ENCODE measurements around the gene TYROBP. TPM values are rescaled to one million over a fixed set of nuclear protein-coding genes. Genes with fewer than 3 reads are reported as not detected.

Gene TYROBP
- total RNA-seq, 1 donor from 2014 or later, result not detected

- H3K27me3 Mint-ChIP-seq (ENCODE audit: unreplicated experiment), result no peaks in the 10 kb centered on the region
Observed at GRCh38 chr19:35903550-35904179, 4.4 kb downstream of the TYROBP start.

GRCh38 chr19:35902870-35903475, 5.1 kb downstream of the TYROBP start:
- no peak for TF ChIP-seq CTCF (IDR thresholded peaks at IDR 0.05)
- Mint-ChIP-seq H3K4me1 (ENCODE audit: unreplicated experiment) (peaks cover 33% of the 10 kb centered on the region), H3K27me3 (ENCODE audit: unreplicated experiment) (no peaks in the 10 kb centered on the region), H3K27ac (ENCODE audit: unreplicated experiment) (no peak overlapping the region), H3K4me3 (ENCODE audit: unreplicated experiment) (peak overlapping the region; percentile 59), H3K36me3 (ENCODE audit: unreplicated experiment) (no peaks in the 10 kb centered on the region), H3K9me3 (ENCODE audit: unreplicated experiment) (no peaks in the 10 kb centered on the region)
- DNase-seq (ENCODE audit: extremely low spot score, unreplicated experiment), result no peak

More at GRCh38 chr19:35903550-35904179, 4.4 kb downstream of the TYROBP start:
- no peak overlapping the region for H3K27ac Mint-ChIP-seq (ENCODE audit: unreplicated experiment)
- TF ChIP-seq CTCF (IDR thresholded peaks at IDR 0.05), result no peak
- no peaks in the 10 kb centered on the region for H3K9me3 Mint-ChIP-seq (ENCODE audit: unreplicated experiment)
- H3K4me1 Mint-ChIP-seq (ENCODE audit: unreplicated experiment), result peaks cover 29% of the 10 kb centered on the region
- H3K36me3 Mint-ChIP-seq (ENCODE audit: unreplicated experiment), result no peaks in the 10 kb centered on the region
- no peak for DNase-seq (ENCODE audit: extremely low spot score, unreplicated experiment)
- peak overlapping the region; percentile 59 for H3K4me3 Mint-ChIP-seq (ENCODE audit: unreplicated experiment)

- Mint-ChIP-seq H3K27me3 (ENCODE audit: unreplicated experiment) (no peaks in the 10 kb centered on the region), H3K9me3 (ENCODE audit: unreplicated experiment) (no peaks in the 10 kb centered on the region), H3K4me1 (ENCODE audit: unreplicated experiment) (peaks cover 33% of the 10 kb centered on the region), H3K4me3 (ENCODE audit: unreplicated experiment) (peak within 1 kb of the TSS; percentile 59), H3K27ac (ENCODE audit: unreplicated experiment) (peak within 1 kb of the TSS; percentile 6), H3K36me3 (ENCODE audit: unreplicated experiment) (no peaks in the 10 kb centered on the region)
- no peak for DNase-seq (ENCODE audit: extremely low spot score, unreplicated experiment)
- TF ChIP-seq CTCF (IDR thresholded peaks at IDR 0.05), result no peak
Observed at GRCh38 chr19:35901854-35902661, 6.0 kb downstream of the TYROBP start, which contains the start of gene HCST. TSS of gene HCST (plus strand) at chr19:35902529. CDS start at chr19:35902594, 65 bp downstream.

DNA sequence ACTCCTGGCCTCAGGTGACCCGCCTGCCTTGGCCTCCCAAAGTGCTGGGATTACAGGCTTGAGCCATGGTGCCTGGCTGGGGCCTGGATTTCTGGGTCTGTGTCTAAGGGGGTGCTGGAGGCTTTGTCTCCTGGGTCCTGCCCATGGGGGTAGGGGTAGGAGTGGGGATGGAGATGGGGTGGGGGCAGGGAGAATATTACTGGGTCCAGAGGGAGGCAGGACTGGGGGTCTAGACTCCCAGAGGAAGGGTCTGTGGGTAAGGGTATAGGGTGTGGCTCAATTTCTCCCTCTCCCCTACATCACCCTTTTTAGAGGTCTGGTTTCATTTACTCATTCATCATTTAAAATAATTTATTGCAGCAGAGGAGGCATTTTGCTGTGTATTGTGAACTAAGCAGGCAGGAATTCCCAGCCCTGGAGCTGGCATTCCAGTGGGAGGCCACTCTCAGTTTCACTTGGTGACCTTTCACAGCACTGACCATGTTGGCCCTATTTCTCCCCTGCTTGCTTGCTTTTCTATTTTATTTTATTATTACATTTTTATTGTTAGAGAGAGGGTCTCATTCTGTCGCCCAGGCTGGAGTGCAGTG, 6.9 kb downstream of the TYROBP start:
- TF ChIP-seq CTCF (IDR thresholded peaks at IDR 0.05), result no peak
- no peaks in the 10 kb centered on the region for H3K36me3 Mint-ChIP-seq (ENCODE audit: unreplicated experiment)
- H3K4me3 Mint-ChIP-seq (ENCODE audit: unreplicated experiment), result peak overlapping the region; percentile 91
- DNase-seq (ENCODE audit: extremely low spot score, unreplicated experiment), result no peak
- H3K9me3 Mint-ChIP-seq (ENCODE audit: unreplicated experiment), result no peaks in the 10 kb centered on the region
- H3K27me3 Mint-ChIP-seq (ENCODE audit: unreplicated experiment), result no peaks in the 10 kb centered on the region
- H3K27ac Mint-ChIP-seq (ENCODE audit: unreplicated experiment), result peak overlapping the region; percentile 72
- peaks cover 33% of the 10 kb centered on the region for H3K4me1 Mint-ChIP-seq (ENCODE audit: unreplicated experiment)

Data from osteocyte (in vitro differentiated cells).